HG03039 (cell line): Measurements from ENCODE around the gene ITK.
A peak's percentile ranks its signal among the peaks of the same experiment; 100 is the strongest.
"Not testable (repeated sequence)": the region's sequence is repeated elsewhere in the genome, so short reads cannot be mapped to it uniquely, and the experiment has no call there.

Experiments
- ATAC-seq: cut with Tn5 transposase; IDR thresholded peaks from one replicate; pipeline ENCODE4 v1.9.1; 2021; ENCODE audit warnings: mild to moderate bottlenecking, moderate library complexity; ENCODE audit not compliant: unreplicated experiment

ITK gene

DNA sequence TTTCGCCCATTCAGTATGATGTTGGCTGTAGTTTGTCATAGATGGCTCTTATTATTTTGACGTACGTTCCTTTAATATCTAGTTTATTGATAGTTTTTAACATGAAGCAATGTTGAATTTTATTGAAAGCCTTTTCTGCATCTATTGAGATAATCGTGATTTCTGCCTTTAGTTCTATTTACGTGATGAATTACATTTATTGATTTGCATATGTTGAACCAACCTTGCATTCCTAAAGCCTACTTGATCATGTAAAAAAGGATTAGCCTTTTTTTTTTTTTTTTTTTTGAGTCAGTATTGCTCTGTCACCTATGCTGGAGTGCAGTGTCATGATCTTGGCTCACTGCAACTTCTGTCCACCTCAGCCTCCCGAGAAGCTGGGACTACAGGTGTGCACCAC lies 25.1 kb downstream of the ITK start:
- no peak for ATAC-seq

DNA sequence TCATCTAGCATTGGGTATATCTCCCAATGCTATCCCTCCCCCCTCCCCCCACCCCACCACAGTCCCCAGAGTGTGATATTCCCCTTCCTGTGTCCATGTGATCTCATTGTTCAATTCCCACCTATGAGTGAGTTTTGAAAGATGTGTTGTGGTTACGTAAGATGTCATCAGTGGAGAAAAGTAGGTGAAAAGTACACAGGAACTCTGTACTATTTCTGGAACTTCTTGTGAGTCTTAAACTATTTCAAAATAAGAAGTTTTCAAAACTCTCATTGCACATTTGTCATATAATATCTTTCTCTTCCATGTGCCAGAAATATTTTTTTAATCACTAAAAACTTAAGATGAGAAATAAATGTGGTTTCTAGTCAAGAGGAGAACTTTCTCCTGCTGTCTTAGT lies 30.0 kb downstream of the ITK start:
- not testable (repeated sequence) for ATAC-seq

DNA sequence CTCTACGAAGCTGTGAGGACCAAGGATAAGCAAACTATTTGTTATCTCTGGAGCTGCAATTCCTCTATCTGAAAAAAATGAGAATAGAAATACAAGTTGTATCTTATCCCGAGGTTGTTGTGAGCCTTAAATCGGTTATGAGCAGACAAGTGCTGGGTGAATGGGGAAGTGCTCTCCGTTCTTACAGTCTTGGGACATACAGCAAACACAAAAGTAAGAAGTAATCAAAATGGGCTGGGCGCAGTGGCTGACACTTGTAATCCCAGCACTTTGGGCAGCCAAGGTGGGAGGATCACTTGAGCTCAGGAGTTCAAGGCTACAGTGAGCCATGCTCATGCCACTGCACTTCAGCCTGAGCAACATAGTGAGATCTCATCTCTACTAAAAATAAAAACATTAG lies 31.7 kb downstream of the ITK start:
- ATAC-seq, result no peak

DNA sequence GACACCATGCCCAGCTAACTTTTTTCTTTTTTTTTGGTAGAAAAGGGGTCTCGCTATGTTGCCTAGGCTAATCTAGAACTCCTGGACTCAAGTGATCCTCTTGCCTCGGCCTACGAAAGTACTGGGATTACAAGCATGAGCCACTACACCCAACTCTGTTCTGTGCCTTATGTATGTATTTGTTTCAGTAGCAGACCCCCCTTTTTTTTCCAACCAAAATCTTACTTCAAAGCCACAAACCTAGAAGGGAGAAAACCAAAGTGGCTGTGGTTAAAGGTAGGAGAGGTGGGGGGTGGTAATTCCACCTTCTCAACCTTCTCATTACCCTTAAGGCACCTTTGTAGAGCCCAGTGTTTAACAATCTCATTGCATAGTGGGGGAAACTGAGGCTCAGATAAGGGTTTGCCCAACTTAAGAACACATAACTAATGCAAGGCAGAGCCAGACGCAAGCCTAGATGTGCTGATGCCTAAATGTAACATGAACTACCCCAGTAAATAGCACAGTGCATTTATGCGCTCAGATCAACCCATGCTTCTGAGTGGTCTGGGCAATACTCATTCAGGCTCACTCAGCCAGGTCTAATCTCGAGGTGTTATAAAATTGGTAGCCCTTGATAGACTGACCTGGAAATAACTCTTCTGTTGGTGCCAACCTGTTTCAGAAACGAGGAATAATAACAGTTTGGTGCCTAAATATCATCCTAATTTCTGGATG lies 33.0 kb downstream of the ITK start:
- no peak for ATAC-seq

DNA sequence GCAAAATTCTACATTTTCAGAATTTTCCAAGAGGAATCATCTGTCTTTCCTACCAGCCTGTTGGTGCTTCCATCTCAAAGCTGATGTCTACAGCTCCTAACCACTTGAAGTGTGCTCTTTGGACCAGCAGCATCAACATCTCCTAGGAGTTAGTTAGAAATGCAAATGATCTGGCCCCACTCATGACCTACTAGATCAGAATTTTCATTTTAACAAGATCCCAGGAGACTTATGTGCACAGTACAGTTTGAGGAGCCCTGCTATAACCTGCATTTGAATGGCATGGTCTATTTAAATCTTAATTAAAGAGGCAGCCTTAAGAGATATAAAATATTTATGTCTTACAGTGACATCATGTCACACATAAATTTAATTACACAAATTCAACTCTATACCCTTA lies 33.8 kb downstream of the ITK start:
- ATAC-seq, result no peak

DNA sequence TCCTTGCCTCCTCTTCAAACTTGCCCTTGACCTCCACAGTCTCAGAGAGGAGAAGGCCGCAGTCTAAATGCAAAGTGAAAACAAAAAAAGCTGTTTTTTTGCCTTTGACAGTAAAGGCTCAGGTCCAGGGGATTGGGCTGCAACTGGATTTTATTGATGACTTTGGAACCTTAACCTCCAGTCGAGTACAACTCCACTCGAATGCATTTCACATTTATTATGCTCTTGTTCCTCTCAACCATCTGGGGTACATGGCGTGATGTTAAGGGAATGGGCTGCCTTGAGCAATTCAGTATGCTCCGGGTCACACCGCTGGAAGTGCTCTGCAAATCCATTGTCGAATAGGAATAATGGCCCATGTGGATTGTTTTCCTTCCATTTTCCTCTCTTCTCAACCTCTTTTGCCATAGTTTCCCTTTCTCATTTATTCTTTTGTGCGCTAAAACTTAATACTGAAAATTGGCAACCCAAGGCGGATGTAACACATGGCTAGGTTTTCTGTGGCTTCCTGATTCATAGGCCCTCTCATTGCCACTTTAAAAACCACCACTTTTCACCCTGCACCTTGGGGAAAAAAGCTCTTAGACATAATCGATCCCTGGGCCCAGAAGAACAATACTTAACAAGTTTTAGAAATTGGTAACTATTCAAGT lies 34.3 kb downstream of the ITK start:
- ATAC-seq, result no peak

DNA sequence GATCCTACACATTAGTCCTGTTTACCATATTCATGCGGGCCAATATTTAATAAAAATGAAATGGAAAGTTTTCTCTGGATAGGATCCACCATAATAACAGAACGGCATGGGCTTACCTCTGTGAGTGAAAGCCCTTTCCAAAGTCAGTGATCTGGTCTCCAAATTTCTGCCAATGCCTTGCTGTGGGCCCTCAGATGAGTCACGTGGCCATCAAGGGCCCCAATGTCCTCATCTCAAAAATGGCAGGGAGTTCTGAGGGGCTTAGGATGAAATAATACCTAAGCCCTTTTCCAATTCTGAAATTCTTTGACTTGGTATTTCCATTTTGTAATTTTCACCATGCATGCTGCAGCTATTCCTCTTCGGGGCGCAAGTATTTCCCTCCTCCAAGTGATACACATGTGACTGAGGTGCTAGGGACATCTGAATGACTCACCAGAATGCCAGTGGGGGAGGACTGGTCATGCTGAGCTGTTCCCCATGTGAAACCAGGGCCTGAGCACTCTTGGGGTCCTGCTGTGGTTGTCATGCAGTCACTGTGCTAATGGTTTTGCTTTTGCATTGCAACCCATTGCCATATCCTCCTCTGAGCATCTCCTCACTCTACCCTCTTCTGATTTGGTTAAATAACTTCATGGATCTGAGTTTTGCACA lies 35.0 kb downstream of the ITK start:
- no peak for ATAC-seq

DNA sequence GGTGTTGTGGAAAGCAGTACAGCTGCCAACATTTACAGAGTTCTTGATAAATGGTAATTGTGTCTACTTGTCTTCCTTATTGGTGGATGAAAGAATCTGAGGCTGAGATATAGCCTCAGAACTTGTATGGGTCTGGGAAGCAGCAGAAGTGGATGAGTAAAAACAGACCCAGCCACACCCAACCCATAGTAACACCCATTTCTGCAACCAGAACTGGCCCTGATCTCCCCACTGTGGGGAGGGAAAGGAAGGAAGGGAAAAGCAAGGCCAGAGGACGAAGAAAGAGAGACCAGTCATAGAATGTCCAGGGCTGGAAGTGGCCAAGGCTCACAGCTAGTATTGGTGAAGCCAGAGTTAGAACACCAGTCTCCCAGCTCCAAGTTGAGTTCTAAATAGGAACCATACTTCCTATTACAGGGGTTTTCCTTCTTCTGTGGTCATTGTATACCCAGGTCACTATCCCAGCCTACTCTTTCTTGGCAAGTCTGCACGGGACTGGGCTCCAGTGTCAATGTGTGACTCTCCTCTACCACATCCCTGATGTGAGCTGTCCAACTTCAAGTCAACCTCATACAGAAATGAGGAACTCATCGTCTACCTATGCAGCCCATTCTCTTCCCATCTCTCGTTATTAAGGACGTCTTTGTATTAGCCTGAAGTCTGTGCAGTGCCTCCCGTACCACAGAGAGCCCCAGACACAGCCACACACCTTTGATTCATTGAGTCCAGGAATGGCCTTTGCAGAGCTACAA lies 35.9 kb downstream of the ITK start:
- no peak for ATAC-seq

DNA sequence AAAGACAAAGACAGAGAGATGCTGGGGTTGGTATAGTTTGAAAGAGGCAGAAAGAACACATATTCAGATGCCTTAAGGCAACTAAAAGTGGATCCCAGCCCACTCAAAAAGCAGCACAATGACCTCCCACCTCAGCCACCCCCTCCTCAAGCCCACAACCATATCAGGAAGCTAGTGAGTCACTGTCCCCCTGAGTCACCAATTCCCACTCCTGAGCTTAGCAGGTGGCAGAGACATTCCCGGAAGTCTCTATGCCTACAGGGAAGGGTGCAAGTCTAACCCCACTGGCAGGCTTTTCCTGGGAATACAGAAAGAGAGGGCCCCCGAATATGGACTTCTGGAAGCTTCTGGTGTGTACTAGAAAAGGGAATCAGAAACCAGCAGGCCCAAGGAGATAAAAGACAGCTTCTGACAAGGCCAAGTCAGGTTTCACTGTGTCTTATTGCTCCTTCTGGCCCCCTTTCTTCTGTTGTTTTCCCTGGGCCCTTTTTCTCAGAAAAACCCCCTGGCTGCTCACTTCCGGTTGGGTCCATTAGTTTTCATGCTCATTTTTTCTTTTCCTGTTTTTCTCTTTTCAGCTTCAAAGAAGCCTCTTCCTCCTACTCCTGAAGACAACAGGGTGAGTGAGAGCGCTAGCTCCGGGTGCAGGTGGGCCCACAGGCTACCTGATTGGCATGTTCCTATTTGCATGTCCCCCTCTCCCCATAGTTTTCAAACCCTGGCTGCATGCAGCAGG lies 36.8 kb downstream of the ITK start:
- no peak for ATAC-seq

DNA sequence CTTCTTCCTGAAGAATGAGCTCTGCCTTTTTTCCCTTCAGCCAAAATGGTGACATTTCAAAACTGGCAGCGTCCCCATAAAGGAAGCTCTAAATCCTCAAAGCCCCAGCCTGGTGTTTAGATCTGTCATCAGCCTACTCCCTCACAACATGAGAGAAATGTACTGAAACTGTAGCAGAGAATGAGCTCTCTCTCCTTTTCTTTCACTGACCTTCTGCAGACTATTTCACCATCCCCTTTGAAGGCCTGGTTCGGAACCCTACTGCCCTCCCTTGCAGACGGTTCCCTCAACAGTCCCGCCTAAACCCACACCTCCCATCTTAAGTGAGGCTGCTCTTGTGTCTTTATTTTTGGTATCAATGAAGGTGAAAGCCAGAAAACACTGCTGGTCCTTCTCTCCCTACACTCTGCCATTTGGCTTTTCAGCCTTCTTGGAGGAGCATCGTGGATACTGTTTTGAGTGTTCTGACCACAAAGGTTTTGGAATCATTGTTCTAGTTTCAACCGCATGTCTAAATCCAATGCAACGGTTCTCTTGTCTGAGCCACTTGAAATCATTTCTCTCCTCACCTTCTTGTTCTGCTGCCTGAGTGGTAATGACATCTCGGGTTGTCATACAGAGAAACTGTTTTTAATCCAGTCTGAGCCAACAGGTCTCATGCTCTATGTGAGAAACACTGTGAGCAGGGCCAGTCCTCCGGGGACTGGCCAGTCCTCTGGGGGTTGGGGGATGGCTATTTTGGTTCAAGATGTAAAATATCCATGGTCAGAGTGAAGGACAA lies 39.0 kb downstream of the ITK start:
- peak; percentile 53 for ATAC-seq

DNA sequence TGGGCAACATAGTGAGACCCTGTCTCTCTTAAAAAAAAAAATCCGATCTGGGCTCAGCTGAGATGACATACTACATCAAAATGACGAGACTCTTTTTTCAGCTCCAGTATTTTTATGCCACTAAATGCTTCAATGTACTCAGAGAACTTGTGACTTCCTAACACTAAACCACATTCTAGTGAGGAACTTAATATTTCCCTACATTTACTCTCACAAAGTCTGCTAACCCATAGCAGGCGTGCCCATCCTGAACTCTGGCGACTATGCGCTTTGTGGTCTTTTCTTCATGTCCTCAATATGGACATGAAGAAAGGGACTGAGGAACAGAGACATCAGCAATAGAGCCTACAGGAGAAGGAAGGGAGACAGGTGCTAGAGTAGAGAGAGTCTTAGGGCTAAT lies 41.3 kb downstream of the ITK start:
- no peak for ATAC-seq

DNA sequence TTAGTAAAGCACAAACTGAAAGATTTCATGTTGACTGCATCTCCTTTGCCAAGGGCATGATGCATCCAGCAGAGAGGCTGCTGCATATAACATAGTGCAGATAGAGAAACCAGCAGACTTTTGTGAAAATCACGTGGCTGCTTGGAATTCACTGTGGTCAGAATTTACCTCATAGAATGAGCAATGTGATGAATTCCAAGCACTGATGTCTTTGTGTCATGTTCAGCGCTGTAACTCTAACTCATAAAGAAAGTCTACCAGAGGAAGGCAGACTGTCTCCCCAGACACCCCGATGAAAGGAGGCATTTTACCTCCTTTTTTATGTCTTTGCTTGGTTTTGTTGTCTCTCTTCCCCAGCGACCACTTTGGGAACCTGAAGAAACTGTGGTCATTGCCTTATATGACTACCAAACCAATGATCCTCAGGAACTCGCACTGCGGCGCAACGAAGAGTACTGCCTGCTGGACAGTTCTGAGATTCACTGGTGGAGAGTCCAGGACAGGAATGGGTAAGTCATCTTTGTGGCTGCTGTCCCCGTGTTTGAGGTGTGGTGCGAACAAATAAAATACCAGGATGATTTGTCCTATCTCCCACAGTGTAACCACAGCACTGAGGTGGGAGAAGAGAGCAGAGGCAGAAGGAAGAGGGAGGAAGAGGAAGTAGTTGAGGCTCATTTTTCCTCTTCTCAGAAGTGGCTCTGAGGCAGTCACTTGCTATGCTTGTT lies 42.0 kb downstream of the ITK start:
- peak; percentile 32 for ATAC-seq

DNA sequence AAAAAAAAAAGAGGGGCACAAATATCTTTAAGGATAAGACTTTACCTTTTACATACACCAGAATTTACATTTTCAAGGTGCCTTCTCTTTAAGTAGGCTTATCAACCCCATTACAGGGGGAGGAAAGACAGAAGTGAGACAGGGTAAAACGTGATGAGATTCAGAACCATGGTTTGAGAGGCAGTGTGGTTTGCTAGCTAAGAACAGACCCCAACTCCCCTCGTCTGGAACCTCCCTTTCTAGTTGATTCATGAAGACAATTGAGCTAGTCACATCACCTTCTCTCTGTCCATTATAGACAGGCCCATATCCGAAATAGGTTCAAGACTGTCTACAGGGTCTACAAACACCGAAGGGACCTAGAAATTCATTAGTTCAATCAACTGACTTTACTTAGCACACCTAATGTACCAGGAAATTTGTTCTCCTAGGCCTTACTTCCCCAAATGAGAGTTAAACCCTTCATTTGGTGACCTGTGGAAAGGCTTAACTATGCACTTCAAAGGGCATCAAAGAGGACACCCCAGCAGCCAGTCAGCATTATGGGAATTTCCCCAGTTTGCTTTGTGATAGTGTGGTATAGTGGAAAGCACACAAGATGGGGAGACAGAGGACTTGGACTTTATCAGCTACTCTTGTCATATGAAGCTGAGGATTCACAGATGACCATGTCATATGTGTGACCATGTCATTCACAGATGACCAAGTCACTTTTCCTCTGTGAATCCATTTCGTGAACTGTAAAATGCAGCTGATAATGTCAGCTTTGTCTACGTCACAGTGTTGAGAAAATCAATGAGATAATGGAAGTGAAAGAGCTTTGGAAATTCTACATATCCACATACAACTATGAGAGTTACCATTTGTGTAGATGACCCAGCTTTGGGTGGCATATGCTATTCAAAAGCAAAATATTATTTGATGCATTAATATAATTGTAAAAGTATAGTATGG lies 45.1 kb downstream of the ITK start:
- ATAC-seq, result no peak

DNA sequence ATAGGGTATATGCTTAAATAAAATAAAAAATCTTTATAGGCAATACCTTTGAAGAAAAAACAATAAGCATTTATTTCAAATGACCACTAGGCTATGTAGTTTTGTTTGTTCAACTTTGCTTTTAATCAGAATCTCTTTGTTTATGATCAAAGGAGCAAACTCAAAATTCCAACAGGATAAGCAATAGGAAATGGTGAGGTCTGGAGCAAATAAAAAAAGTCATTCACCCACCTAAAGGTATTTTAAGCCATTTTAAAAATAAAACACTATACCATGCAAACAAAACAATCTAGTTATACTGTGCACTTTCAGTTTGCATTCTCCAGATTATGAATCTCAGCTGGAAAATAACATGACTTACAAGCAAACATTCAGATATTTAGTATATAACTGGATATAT lies 50.0 kb downstream of the ITK start:
- ATAC-seq, result no peak

DNA sequence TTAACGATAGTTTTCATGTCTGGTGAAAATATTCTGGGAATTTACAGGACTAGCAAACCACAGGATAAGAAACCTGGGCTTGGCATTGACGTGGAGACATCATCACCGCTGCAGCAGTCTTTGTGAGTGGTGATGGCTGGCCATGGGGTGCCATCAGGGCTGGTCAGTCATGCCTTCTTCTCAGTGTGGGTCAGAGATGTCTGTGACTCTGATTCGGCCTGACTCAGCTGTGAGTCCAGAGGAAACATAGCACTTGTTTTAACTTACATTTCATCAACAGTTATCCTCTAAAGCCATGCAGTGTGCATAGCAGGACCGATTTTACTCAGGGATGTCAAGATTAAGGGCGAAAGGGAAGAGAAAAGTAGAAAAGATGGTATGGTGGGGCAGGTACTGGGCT lies 52.1 kb downstream of the ITK start:
- no peak for ATAC-seq

DNA sequence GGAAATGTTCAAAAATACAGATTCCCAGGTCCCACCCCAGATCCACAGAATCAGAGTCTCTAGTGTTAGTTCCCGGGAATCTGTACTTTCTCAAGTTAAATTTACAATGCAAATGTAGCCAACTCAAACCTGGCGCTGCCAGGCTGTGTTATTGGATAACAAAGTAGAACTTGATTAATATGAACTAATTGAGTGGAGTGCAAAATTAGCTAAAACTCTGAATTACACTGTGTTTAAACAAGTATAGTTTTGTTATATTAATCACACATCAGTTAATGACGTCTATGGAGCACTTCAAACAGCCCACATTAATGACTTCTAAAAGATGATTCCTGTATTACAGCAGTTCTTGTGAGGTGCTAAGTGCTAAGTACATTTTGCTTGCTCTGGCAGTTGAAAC lies 52.9 kb downstream of the ITK start:
- no peak for ATAC-seq

DNA sequence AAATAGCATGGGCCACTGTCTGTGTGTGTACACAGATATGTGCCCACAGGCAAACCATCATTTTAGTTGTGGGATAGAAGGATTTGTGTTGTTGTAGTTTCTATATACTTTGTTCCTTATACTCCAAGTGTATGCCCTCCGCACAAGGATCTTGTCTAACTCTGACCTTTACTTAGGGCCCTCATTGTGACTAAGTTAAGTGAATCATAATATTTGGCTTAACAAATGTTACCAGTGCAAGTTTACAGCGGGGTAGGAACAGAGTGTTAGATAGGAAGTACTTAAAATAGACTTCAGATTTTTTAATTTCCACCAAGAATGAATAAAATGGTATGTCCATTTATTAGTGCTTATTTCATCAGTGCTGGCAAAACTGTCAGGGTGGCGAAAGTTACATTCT lies 55.8 kb downstream of the ITK start:
- ATAC-seq, result no peak

DNA sequence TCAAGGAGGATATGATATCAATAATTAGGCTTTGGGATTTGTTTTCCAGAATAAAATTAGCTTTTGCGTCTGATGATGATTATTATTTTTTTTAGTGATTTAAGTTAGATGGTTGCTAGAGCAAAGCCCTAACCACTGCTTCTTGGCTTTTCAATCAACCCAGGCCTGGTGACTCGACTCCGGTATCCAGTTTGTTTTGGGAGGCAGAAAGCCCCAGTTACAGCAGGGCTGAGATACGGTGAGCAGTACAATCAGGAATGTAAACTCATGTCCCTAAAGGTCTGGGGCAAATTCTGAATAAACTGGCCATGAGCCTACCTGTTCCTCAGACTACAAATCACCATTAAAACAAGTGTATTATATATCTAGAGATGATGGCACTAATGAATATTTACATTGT lies 60.8 kb downstream of the ITK start:
- ATAC-seq, result no peak
